Small intestine (tissue), 7 donors: ENCODE results near the gene TPX2. TPM values are rescaled to one million over a fixed set of nuclear protein-coding genes. Genes with fewer than 3 reads are reported as not detected.

Experiments used
- DNase-seq, 2 donors: peaks; one replicate each; pipeline versions ENCODE4 v3.0.0 to v3.0.0-alpha.2; 2013
- FAIRE-seq: peaks from 2 replicates; lab custom pipeline; 2012; peaks lifted over from hg19 to GRCh38; lab: Jason Lieb, UNC
- H3K27ac ChIP-seq, 3 donors: one replicate each; pipeline ENCODE4 v1.5.1; 2013; ENCODE audit warnings: low read length in 2 of 3, mild to moderate bottlenecking in 2 of 3, control low read depth in 1 of 3, inconsistent platforms in 1 of 3, low read depth in 1 of 3, moderate library complexity in 1 of 3
- H3K27me3 ChIP-seq, 3 donors: one replicate each; pipeline ENCODE4 v1.6.1; 2013; ENCODE audit warnings: low read length in 3 of 3, inconsistent platforms in 1 of 3; ENCODE audit not compliant: control insufficient read depth in 3 of 3, insufficient read depth in 3 of 3
- H3K36me3 ChIP-seq, 3 donors: one replicate each; pipeline ENCODE4 v1.6.1; 2013; ENCODE audit warnings: low read length in 3 of 3, inconsistent platforms in 1 of 3, low read depth in 1 of 3, mild to moderate bottlenecking in 1 of 3, moderate library complexity in 1 of 3; ENCODE audit not compliant: control insufficient read depth in 3 of 3, insufficient read depth in 2 of 3
- H3K4me1 ChIP-seq, 3 donors: one replicate each; pipeline ENCODE4 v1.6.1; 2013; ENCODE audit warnings: low read length in 2 of 3, inconsistent platforms in 1 of 3, low read depth in 1 of 3, mild to moderate bottlenecking in 1 of 3, moderate library complexity in 1 of 3; ENCODE audit not compliant: control insufficient read depth in 3 of 3, insufficient read depth in 2 of 3
- H3K4me3 ChIP-seq, 3 donors: one replicate each; pipeline ENCODE4 v1.5.1; 2013; ENCODE audit warnings: low read length in 3 of 3, control low read depth in 1 of 3, inconsistent platforms in 1 of 3, low read depth in 1 of 3, mild to moderate bottlenecking in 1 of 3, moderate library complexity in 1 of 3
- H3K9me3 ChIP-seq, 2 donors: one replicate each; pipeline ENCODE4 v1.6.1; 2013; ENCODE audit warnings: low read depth in 1 of 2, low read length in 1 of 2; ENCODE audit not compliant: control insufficient read depth in 2 of 2, insufficient read depth in 1 of 2
- WGBS, 3 donors: extraction: QIAGEN DNeasy Blood & Tissue Kit; methylation state at CpG; one replicate each; pipeline ENCODE4 v1.1.7; 2013; 5-methylcytosine and 5-hydroxymethylcytosine counted together
- polyA plus RNA-seq, 4 donors: library from polyadenylated mRNA; stranded (reverse) in 3 of 4; unstranded in 1 of 4; fragments of 200-250 nt in 3 of 4; fragments of 120-200 nt in 1 of 4; gene quantifications; one replicate each; pipeline versions ENCODE4 v1.2.1 to v1.2.3, GENCODE V29; 2013
- donor health status: healthy with polysubstance abuse.
- donor health status: control.
- donor health status: control.
- donor health status: Bipolar disorder and iron deficiency.
- donor health status: healthy.

The TPX2 gene
- polyA plus RNA-seq, 4 donors: 0.81 to 27.8 (median 12.1) TPM

DNA sequence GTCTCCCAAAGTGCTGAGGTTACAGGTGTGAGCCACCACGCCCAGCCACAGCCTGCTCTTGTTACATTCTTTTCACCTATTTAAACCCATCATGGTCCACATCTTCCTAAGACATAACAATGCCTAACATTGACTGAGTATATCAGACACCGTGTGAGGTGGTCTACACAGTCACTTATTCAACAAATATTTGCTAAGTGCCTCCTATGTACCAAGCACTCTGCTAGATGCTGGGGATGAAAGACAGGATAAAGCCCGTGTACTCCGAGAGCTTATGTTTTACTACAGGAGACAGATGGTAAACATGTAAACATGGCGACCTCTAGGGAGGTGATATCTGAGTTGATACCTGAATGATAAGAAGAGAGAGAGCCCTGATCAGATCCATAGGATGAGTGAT lies 29.2 kb upstream of the TPX2 start:
- 61 to 78% (median 68%) methylated on average over 5 of the region's 5 CpGs for WGBS, 3 donors
- H3K4me1 ChIP-seq: peaks cover 36 to 53% (median 42%) of the 10 kb centered on the region in 3 donors
- no peak overlapping the region for H3K4me3 ChIP-seq
- H3K36me3 ChIP-seq: peaks cover 0 to 59% (median 7%) of the 10 kb centered on the region in 3 donors
- DNase-seq: no peak
- H3K27me3 ChIP-seq: no peaks in the 10 kb centered on the region
- H3K27ac ChIP-seq: peak overlapping the region in 1 of 3 donors; percentile 45
- no peak for FAIRE-seq
- H3K9me3 ChIP-seq: no peaks in the 10 kb centered on the region

- H3K4me3 ChIP-seq: no peak overlapping the region
- DNase-seq: no peak
These were observed 28.5 kb upstream of the TPX2 start for GRCh38 chr20:31710423-31711108.

DNA sequence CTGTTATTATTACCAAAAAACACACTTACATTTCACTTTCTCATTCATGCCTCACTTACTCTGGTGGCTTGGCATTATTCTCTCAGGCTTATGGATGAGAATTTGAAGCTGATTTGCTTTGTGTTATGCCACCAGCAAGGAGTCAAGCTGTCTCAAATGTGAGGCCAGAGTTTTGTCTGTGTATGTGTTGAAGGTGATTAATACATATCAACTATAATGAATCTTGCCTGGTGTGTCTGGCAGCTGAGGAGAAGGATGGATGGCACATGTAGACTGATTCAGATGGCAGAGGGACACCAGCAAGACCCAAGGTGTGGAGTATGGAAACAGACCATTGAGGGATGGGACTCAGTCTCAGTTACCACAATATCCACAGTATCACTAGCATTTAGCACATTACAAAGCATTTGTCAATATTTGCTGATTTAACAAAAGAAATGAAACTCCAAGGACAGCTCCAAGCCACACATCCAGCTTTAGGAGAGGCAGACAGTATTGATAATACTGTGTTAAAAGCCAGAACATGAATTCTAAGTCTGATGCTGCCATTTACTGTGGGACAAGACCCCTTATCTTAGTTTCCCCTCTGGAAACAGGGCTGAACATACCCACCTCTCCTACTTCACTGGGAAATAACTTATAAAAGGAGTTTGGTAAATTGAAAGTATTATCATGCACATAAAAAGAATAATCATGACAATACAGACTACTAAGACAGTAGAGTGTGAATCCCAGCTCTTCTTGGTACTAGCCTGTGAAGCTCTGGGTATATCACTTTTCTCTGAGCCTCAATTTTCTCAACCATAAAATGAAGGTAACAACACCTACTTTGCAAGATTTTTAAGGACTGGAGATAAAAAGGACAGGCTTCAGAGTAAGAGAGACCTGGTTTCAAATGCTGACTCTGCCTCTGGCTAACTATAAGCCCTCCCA lies 27.6 kb upstream of the TPX2 start:
- FAIRE-seq (no peak), DNase-seq (no peak)
- Histone ChIP-seq H3K4me1 (peaks cover 32 to 41% (median 38%) of the 10 kb centered on the region in 3 donors), H3K36me3 (peaks cover 0 to 54% (median 7%) of the 10 kb centered on the region in 3 donors), H3K27ac (peak overlapping the region; percentile 50 to 96 (median 54)), H3K4me3 (no peak overlapping the region), H3K9me3 (no peaks in the 10 kb centered on the region), H3K27me3 (no peaks in the 10 kb centered on the region)

More at GRCh38 chr20:31710423-31711108, 28.5 kb upstream of the TPX2 start:
- Histone ChIP-seq H3K27ac (peak overlapping the region in 2 of 3 donors; percentile 0 to 96), H3K36me3 (peaks cover 0 to 57% (median 7%) of the 10 kb centered on the region in 3 donors), H3K4me1 (peaks cover 32 to 48% (median 40%) of the 10 kb centered on the region in 3 donors), H3K9me3 (no peaks in the 10 kb centered on the region), H3K27me3 (no peaks in the 10 kb centered on the region)
- FAIRE-seq: no peak
- WGBS, 3 donors: 52 to 80% (median 54%) methylated on average over 5 of the region's 5 CpGs

DNA sequence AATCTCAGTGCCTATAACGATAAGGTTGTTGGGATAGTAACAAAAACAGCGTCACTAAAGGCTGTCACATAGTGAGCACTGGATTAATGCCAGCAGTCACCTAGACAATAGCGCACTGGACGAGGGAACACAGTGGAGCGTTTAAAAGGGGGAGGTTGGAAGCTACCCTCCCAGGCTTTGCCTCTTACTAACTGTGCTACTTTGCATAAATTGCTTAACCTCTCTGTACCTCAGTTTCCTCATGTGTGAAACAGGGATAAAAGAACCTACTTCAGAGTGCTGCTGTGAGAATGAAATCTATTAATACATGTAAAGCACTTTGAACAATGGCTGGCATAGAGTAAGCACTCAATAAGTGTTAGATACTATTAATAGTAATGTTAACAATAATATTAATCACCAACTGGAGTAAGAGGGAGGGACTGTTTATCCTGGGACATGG lies 27.0 kb upstream of the TPX2 start:
- peak overlapping the region; percentile 50 to 96 (median 54) for H3K27ac ChIP-seq
- H3K4me1 ChIP-seq: peaks cover 37 to 42% (median 38%) of the 10 kb centered on the region in 3 donors
- H3K4me3 ChIP-seq: no peak overlapping the region
- FAIRE-seq (no peak), DNase-seq (peak; percentile 28 to 59)
- 19 to 44% (median 28%) methylated on average over 5 of the region's 5 CpGs for WGBS, 3 donors
- H3K36me3 ChIP-seq: peaks cover 0 to 55% (median 2%) of the 10 kb centered on the region in 3 donors
- H3K9me3 ChIP-seq: no peaks in the 10 kb centered on the region
- no peaks in the 10 kb centered on the region for H3K27me3 ChIP-seq

- H3K36me3 ChIP-seq: peaks cover 0 to 51% (median 2%) of the 10 kb centered on the region in 3 donors
- FAIRE-seq: no peak
- H3K4me3 ChIP-seq: no peak overlapping the region
- H3K27me3 ChIP-seq: no peaks in the 10 kb centered on the region
- H3K9me3 ChIP-seq: no peaks in the 10 kb centered on the region
- peak; percentile 55 to 83 for DNase-seq
- WGBS, 3 donors: 19 to 33% (median 27%) methylated on average over 8 of the region's 8 CpGs
- H3K27ac ChIP-seq: peak overlapping the region; percentile 50 to 96 (median 54)
- peaks cover 37 to 45% (median 43%) of the 10 kb centered on the region in 3 donors for H3K4me1 ChIP-seq
These were observed 26.4 kb upstream of the TPX2 start for GRCh38 chr20:31712564-31713311.

DNA sequence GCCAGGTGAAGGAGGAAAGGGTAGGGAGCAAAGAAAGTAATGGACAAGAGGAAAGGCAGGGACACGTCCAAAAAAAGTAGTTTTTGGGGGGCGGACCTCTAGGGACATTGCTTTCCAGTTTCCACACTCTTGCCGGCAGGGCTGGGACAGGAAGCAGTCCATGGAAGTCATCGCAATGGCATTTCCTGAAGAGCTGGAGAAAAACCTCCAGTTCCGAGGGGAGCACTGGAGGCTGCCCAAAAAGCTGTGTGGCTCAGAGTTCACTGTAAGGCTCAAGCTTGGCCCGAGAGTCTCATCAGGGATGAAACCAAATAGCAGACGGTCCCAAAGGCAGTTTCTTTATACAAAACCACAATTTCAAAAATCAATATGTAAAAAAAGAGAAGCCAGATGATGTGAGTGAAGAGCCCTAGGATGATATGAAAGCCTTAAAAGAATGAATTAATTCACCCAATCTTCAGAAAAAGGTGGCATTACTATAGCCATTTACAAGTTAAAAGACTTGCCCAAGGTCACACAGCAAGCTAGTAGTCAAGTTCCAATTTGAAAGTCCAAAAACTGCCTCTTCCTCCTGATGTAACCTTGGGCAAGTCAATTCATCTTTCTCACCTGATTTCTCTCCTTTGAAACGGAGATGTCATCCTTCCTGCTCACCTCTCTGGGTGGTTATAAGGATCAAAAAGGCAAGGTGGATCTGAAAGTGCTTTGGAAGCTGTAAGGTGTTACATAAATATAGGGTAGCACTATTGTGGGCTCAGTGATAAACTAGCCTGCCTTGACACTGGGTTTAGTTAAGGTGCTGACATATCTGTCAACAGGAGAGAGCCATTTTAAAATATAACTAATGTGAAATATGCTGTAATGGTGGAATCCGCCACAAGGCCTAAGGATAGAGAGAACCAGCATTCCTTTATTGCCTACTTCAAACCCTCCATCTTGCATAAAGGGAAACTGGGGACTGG lies 25.5 kb upstream of the TPX2 start:
- no peaks in the 10 kb centered on the region for H3K27me3 ChIP-seq
- DNase-seq (no peak), FAIRE-seq (no peak)
- H3K36me3 ChIP-seq: peaks cover 0 to 48% (median 2%) of the 10 kb centered on the region in 3 donors
- H3K9me3 ChIP-seq: no peaks in the 10 kb centered on the region
- H3K4me1 ChIP-seq: peaks cover 31 to 47% (median 42%) of the 10 kb centered on the region in 3 donors
- 48 to 64% (median 57%) methylated on average over 9 of the region's 9 CpGs for WGBS, 3 donors
- H3K4me3 ChIP-seq: no peak overlapping the region
- peak overlapping the region; percentile 50 to 96 (median 54) for H3K27ac ChIP-seq

DNA sequence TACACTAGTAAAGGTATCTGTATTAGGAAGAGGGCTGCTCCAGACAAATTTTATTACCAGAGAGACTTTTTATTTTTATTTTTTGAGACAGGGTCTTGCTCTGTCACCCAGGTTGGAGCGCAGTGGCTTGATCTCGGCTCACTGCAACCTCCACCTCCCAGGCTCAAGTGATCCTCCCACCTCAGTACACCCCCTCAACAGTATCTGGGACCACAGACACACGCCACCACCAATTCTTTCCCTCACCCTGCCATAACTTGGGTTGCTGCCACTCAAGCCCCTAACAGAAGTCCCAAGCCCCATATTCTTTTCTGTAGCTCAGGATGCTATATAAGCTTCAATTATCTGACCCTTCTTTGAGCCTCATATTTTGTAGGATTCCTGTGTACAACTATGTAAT lies 23.3 kb upstream of the TPX2 start:
- WGBS, 3 donors: 50 to 52% (median 51%) methylated on average over 3 of the region's 3 CpGs
- peaks cover 0 to 48% (median 4%) of the 10 kb centered on the region in 3 donors for H3K36me3 ChIP-seq
- H3K27me3 ChIP-seq: no peaks in the 10 kb centered on the region
- H3K9me3 ChIP-seq: no peaks in the 10 kb centered on the region
- DNase-seq: no peak
- peaks cover 21 to 55% (median 51%) of the 10 kb centered on the region in 3 donors for H3K4me1 ChIP-seq
- H3K27ac ChIP-seq: peak overlapping the region in 1 of 3 donors; percentile 58
- no peak for FAIRE-seq
- peak overlapping the region in 1 of 3 donors; percentile 1 for H3K4me3 ChIP-seq
